Right cardiac atrium (tissue), 5 donors: Measurements from ENCODE around the gene PDLIM5. TPM values are rescaled to one million over a fixed set of nuclear protein-coding genes. Genes with fewer than 3 reads are reported as not detected.

Source experiments
- ATAC-seq, 2 donors: fragments of 200-7000 bp; cut with Tn5 transposase; one replicate each; pipeline versions ENCODE4 v1.8.0 to v1.9.1; 2020; ENCODE audit warnings: moderate library complexity in 2 of 2, mild to moderate bottlenecking in 1 of 2
- DNase-seq, 3 donors: peaks; one replicate each; pipeline ENCODE4 v3.0.0-alpha.2; 2020
- H3K27ac ChIP-seq: one replicate; pipeline ENCODE4 v1.5.1; 2013; ENCODE audit warnings: mild to moderate bottlenecking, low read length, control low read depth, moderate library complexity
- H3K27me3 ChIP-seq: one replicate; pipeline ENCODE4 v1.6.1; 2013; ENCODE audit not compliant: control insufficient read depth, insufficient read depth
- H3K4me1 ChIP-seq: one replicate; pipeline ENCODE4 v1.6.1; 2013; ENCODE audit warnings: low read length; ENCODE audit not compliant: control insufficient read depth, insufficient read depth
- H3K4me3 ChIP-seq: one replicate; pipeline ENCODE4 v1.5.1; 2013; ENCODE audit warnings: low read length, control low read depth
- H3K9me3 ChIP-seq: one replicate; pipeline ENCODE4 v1.6.1; 2013; ENCODE audit warnings: low read length; ENCODE audit not compliant: control insufficient read depth
- WGBS: extraction: QIAGEN DNeasy Blood & Tissue Kit; methylation state at CpG from one replicate; pipeline ENCODE4 v1.1.7; 2013; 5-methylcytosine and 5-hydroxymethylcytosine counted together
- intact Hi-C, 4 donors: fragments of 100-400 bp; cut with DNase I; formaldehyde crosslinking; loops; one replicate each; pipeline versions ENCODE4 v1.11.0 to v1.14.0; 2022 to 2023
- polyA plus RNA-seq: library from polyadenylated mRNA; stranded (reverse); fragments of 200-250 nt; gene quantifications from one replicate; pipeline ENCODE4 v1.2.3, GENCODE V29; 2013
- total RNA-seq, 4 donors: library from RNA; stranded (reverse); fragmentation: NEBNext Ultra II Directional; extraction: Animal tissue kit (Norgen Biotek cat#: 25700); gene quantifications; one replicate each; pipeline ENCODE4 v1.2.1, GENCODE V29; 2021
- donor health status: healthy with polysubstance abuse.
- donor health status: DM: no; HTN: yes; CAD: no.
- donor health status: DM: no; HTN: no; CAD: no.
- donor health status: DM: no; HTN: yes; CAD: no; lungs with severe emphysema.
- donor health status: DM: yes; HTN: yes; CAD: no.

PDLIM5 gene
- total and polyA plus RNA-seq, 5 donors = 407 to 778 (median 528) TPM

DNA sequence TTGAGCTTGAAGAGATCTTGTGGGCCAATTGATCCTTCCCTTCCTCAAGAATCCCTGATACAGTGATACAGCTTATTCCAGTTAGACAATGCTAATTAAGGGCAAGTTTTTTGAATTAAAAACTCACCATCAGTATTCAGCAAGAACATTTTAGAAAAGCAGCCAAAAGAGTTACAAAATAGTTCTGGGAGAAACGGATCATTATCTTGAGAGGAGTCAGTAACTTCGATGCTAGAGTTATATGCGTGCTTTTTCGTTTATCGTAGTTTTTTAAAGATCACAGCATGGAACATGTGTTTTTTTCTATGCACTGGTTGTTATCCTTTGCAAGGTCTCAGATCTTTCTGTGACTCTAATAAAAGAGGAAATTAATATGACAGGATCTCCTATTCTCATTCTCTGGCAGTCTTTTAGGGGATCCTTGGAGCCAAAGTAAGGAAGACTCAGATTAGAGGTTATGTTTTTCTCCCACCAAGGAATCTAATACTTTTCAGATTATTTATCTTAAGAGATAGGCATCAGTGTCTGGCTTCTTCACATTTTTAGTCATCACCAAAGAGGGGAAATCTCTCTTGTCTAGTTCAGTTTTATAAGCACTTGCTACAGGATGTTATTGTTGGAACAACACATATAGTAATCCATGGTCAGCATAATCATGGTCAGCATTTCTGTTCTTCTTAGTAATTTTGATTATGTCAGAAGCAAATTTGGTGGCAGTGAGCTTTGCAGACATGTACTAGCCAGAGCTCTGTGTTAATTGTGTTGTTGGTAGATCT is 109.7 kb downstream of the PDLIM5 start:
- H3K27me3 ChIP-seq = no peaks in the 10 kb centered on the region
- no peak for DNase-seq
- H3K4me3 ChIP-seq = no peak overlapping the region
- 23% methylated on average over 5 of the region's 5 CpGs for WGBS
- H3K27ac ChIP-seq = no peak overlapping the region
- intact Hi-C loops = no loop called here
- ATAC-seq = peak; percentile 69 to 73
- H3K9me3 ChIP-seq = no peaks in the 10 kb centered on the region
- H3K4me1 ChIP-seq = peaks cover 16% of the 10 kb centered on the region

DNA sequence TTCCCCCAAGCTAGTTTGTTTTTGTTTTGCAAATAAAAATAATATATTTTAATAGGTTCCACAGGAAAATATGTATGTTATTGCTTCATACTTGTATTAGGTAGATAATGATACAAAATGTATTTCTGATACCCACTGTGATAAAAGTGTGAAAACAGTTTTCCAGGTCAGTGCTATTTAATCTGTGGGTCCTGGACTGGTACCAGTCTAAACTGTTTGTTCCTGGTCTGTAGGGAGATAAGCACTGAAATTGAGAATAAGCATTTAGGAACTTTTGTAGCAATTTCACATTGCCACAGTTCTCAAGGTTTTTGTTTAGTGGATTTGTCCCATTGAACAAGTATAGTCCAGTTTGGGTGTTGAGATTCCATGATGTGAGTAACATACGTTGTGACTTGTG is 110.5 kb downstream of the PDLIM5 start:
- H3K27ac ChIP-seq = no peak overlapping the region
- no peaks in the 10 kb centered on the region for H3K27me3 ChIP-seq
- DNase-seq (no peak), ATAC-seq (no peak)
- intact Hi-C loops = no loop called here
- peaks cover 16% of the 10 kb centered on the region for H3K4me1 ChIP-seq
- 60% methylated on average over 1 of the region's 1 CpG for WGBS
- H3K9me3 ChIP-seq = no peaks in the 10 kb centered on the region
- H3K4me3 ChIP-seq = no peak overlapping the region

DNA sequence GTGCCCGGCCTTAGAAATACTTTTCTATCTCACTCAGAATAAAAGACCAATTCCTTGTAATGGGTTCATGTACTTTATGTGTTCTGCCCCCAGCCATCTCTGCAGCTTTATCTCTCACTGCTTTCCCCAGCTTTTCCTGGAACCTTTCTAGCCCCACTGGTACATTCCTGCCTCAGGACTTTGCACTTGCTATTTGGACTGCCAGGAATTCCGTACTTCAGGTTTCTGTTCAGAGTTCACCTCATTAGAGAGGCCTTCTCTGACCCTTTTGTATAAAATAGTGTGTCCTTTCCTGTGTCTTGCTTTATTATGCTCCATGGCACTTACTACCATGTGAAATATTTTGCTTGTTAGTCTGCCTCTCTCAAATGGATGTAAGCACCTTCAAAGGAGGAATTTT is 112.5 kb downstream of the PDLIM5 start:
- peak overlapping the region; percentile 51 for H3K27ac ChIP-seq
- no peak for ATAC-seq

DNA sequence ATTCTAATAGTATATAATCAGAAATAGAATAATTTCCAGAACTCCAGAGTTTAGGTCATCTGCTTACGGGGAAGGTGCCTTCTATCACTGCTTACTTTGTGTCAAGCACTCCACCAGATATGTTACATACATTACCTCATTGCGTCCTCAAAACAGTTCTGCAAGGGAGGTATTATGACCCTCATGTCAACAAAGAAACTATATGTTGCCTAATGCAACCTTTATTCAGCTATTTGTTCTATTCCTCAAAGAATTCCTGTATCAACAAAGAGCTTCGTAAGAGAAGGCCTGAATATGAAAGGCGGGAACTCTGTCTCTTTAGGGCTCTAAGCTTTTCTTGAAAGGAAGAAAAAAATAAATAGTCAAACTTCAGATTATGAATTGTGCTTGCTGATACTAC is 114.7 kb downstream of the PDLIM5 start:
- Histone ChIP-seq H3K4me3 (no peak overlapping the region), H3K4me1 (peaks cover 9% of the 10 kb centered on the region), H3K27ac (no peak overlapping the region), H3K27me3 (no peaks in the 10 kb centered on the region), H3K9me3 (no peaks in the 10 kb centered on the region)
- intact Hi-C loops = no loop called here
- no peak for DNase-seq
- no peak for ATAC-seq
- 69% methylated on average over 4 of the region's 4 CpGs for WGBS

More for the DNA sequence above, 112.5 kb downstream of the PDLIM5 start:
- Histone ChIP-seq H3K4me3 (no peak overlapping the region), H3K27me3 (no peaks in the 10 kb centered on the region), H3K9me3 (no peaks in the 10 kb centered on the region), H3K4me1 (peaks cover 19% of the 10 kb centered on the region)
- DNase-seq = no peak
- WGBS = 86% methylated on average over 2 of the region's 2 CpGs
- intact Hi-C loops = no loop called here

DNA sequence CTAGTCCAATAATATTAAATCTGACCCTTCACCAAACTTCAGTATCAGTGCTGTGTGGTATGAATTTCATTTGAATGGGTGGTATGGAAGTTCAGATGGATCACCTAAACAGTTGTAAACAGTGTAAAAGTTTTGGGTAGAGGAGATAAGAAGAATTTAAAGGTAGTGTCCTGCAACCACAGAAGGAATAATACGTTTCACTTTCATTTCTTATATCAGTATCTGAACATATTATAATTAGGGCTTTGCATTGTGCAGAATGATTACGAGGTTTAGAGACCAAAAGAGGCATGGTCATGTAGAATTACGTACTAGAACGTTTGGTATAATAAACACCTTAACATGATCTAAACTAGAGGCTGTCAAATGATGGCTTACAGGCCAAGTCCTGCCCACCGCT is 116.1 kb downstream of the PDLIM5 start:
- H3K4me1 ChIP-seq = peaks cover 8% of the 10 kb centered on the region
- DNase-seq = no peak
- H3K4me3 ChIP-seq = peak overlapping the region; percentile 18
- no peaks in the 10 kb centered on the region for H3K27me3 ChIP-seq
- WGBS = 26% methylated on average over 5 of the region's 5 CpGs
- intact Hi-C loops = no loop called here
- ATAC-seq = no peak
- H3K9me3 ChIP-seq = no peaks in the 10 kb centered on the region
- H3K27ac ChIP-seq = no peak overlapping the region

DNA sequence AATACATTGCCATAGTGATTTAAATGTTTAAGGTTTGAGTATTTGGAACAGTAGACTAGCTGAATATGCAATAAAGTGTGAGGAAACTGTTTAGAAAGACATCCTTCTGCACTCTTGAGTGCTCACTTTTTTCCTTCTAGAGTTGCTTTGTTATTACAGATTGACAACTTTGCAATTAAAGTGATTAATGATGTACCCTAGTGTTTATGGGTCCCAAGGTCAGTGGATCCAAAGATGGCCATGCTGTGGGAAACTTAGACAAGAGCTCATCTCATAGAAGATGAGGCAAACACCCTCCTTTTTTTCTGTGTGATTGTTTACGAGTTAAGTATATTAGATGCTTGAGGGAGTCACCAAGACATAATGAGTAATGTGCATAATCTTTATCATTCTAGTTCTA is 118.8 kb downstream of the PDLIM5 start:
- no peak for ATAC-seq
- no peak overlapping the region for H3K27ac ChIP-seq
- H3K4me1 ChIP-seq = peaks cover 4% of the 10 kb centered on the region
- intact Hi-C loops = loop anchor here in 2 of 4 donors (10.0 kb wide), 2 partner anchors 46 to 116 kb away; partner anchors contain the start of gene PDLIM5 (in 1 of the 2)
- 85% methylated on average over 1 of the region's 1 CpG for WGBS
- DNase-seq = no peak
- H3K9me3 ChIP-seq = no peaks in the 10 kb centered on the region
- H3K4me3 ChIP-seq = no peak overlapping the region
- no peaks in the 10 kb centered on the region for H3K27me3 ChIP-seq

DNA sequence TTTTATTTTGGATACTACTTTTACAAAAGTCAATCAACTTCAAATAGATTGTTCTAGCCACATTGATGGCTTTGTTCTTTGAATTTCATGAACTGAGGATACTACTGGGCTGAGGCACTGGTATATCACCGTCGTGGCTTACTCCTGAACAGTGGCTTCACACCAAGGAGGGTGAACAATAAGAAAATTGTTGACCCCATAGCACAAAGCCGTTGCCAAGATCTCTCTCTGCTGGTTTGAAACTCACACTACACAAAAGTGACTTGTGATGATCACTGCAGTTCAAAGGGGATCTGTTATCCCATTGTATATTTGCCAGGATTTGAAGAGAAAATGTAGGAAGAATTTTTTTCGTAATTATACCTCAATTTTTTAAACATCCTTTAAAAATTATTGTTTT is 119.6 kb downstream of the PDLIM5 start:
- Histone ChIP-seq H3K4me3 (no peak overlapping the region), H3K9me3 (no peaks in the 10 kb centered on the region), H3K27ac (no peak overlapping the region), H3K27me3 (no peaks in the 10 kb centered on the region), H3K4me1 (peaks cover 6% of the 10 kb centered on the region)
- DNase-seq = no peak
- peak; percentile 20 to 31 for ATAC-seq
- WGBS = 62% methylated on average over 4 of the region's 4 CpGs
- intact Hi-C loops = loop anchor here in 2 of 4 donors (10.0 kb wide), 2 partner anchors 46 to 116 kb away; partner anchors contain the start of gene PDLIM5 (in 1 of the 2)

DNA sequence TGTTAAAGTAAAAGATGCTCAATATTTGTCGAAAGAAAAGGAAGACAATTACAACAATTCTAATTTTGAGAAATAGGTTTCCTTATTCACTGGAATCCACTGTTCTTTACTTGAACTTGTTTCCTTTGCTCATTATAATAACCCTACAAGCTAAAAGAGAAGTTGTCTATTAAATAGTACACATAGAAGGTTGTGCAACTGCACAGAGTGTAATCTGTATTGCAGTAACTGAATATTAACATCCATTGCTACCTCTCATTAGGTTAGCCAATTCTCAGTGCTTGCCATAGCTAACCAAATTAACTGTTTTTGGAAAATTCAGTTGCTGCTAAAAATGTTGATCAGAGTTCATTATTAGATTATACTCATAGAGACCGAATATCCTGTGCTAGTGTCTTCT is 120.0 kb downstream of the PDLIM5 start:
- Histone ChIP-seq H3K27me3 (no peaks in the 10 kb centered on the region), H3K27ac (no peak overlapping the region), H3K9me3 (no peaks in the 10 kb centered on the region), H3K4me3 (no peak overlapping the region), H3K4me1 (peaks cover 6% of the 10 kb centered on the region)
- DNase-seq (no peak), ATAC-seq (no peak)
- intact Hi-C loops = loop anchor here in 2 of 4 donors (10.0 kb wide), 2 partner anchors 47 to 117 kb away; partner anchors contain the start of gene PDLIM5 (in 1 of the 2)
- WGBS = 84% methylated on average over 2 of the region's 2 CpGs

DNA sequence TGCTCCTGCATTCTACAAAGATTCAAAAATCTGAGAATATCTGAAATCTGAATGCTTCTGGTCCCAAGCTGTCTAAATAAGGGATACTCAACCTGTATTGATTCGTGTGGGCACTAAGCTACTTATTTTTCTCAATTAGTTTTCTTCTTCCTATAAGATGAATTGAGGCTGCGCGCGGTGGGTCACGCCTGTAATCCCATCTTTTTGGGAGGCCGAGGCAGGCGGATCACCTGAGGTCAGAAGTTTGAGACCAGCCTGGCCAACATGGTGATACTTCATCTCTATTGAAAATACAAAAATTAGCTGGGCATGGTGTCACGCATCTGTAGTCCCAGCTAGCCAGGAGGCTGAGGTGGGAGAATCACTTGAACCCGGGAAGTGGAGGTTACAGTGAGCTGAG is 122.3 kb downstream of the PDLIM5 start:
- ATAC-seq (no peak), DNase-seq (no peak)
- no peak overlapping the region for H3K27ac ChIP-seq
- 88% methylated on average over 9 of the region's 9 CpGs for WGBS
- intact Hi-C loops = loop anchor here in 2 of 4 donors (10.0 kb wide), 2 partner anchors 49 to 119 kb away; partner anchors contain the start of gene PDLIM5 (in 1 of the 2)
- no peaks in the 10 kb centered on the region for H3K9me3 ChIP-seq
- no peaks in the 10 kb centered on the region for H3K27me3 ChIP-seq
- no peak overlapping the region for H3K4me3 ChIP-seq
- peaks cover 5% of the 10 kb centered on the region for H3K4me1 ChIP-seq

DNA sequence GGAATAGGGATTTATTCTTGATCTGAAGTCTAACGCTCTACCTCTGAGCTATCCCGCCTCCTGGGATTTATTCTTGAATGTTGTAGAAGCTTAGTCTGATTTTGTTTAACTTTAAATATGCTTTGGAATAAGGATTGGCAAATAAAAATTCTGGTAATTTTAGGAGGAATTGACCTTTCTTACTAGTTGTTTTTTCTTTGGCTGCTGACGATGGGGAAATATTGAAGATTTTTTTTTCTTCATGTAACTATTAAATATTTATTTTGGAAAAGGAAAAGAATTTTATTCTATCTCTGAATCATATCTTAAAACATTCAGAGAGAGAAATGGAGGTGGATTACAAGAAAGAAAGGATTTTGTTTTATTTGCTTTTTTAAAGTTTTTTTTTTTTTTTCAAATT is 122.9 kb downstream of the PDLIM5 start:
- Histone ChIP-seq H3K4me3 (no peak overlapping the region), H3K27ac (no peak overlapping the region), H3K27me3 (no peaks in the 10 kb centered on the region), H3K9me3 (no peaks in the 10 kb centered on the region), H3K4me1 (peaks cover 3% of the 10 kb centered on the region)
- 76% methylated on average over 3 of the region's 3 CpGs for WGBS
- no peak for DNase-seq
- no peak for ATAC-seq
- intact Hi-C loops = loop anchor here in 3 of 4 donors (5.0 to 10.0 kb wide), 3 partner anchors 50 to 167 kb away; partner anchors contain the start of gene PDLIM5 (in 1 of the 3)

DNA sequence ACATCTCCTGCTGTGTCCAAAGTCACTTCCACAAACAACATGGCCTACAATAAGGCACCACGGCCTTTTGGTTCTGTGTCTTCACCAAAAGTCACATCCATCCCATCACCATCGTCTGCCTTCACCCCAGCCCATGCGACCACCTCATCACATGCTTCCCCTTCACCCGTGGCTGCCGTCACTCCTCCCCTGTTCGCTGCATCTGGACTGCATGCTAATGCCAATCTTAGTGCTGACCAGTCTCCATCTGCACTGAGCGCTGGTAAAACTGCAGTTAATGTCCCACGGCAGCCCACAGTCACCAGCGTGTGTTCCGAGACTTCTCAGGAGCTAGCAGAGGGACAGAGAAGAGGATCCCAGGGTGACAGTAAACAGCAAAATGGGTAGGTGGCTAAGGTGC is 123.9 kb downstream of the PDLIM5 start:
- peaks cover 3% of the 10 kb centered on the region for H3K4me1 ChIP-seq
- no peaks in the 10 kb centered on the region for H3K27me3 ChIP-seq
- DNase-seq (peak in 1 of 3 donors; percentile 24), ATAC-seq (peak; percentile 25 to 38)
- WGBS = 78% methylated on average over 10 of the region's 10 CpGs
- H3K27ac ChIP-seq = no peak overlapping the region
- H3K4me3 ChIP-seq = no peak overlapping the region
- intact Hi-C loops = loop anchor here in 3 of 4 donors (5.0 to 10.0 kb wide), 3 partner anchors 51 to 168 kb away; partner anchors contain the start of gene PDLIM5 (in 1 of the 3)
- no peaks in the 10 kb centered on the region for H3K9me3 ChIP-seq
